SJSA1 (cell line): ENCODE results near the gene AP3S1. TPM values are rescaled to one million over a fixed set of nuclear protein-coding genes. Genes with fewer than 3 reads are reported as not detected.

Experiments
- DNase-seq, 2 experiments: peaks; one replicate each; pipeline ENCODE4 v3.0.0-alpha.2; 2015 to 2020; ENCODE audit warnings: low spot score in 2 of 2, low read depth in 1 of 2
- H3K27ac ChIP-seq: fragments of 250-450 bp; sonication (Bioruptor Pico); 2 replicates; pipeline ENCODE4 v1.5.1; 2020; ENCODE audit warnings: mild to moderate bottlenecking, moderate library complexity
- H3K27me3 ChIP-seq: fragments of 250-450 bp; sonication (Bioruptor Pico); replicated peaks from 2 replicates; pipeline ENCODE4 v1.5.1; 2020; ENCODE audit warnings: mild to moderate bottlenecking, moderate library complexity
- H3K36me3 ChIP-seq: fragments of 250-450 bp; sonication (Bioruptor Pico); 2 replicates; pipeline ENCODE4 v1.5.1; 2020; ENCODE audit warnings: mild to moderate bottlenecking
- H3K4me1 ChIP-seq: fragments of 250-450 bp; sonication (Bioruptor Pico); replicated peaks from 2 replicates; pipeline ENCODE4 v1.6.1; 2021; ENCODE audit warnings: mild to moderate bottlenecking
- H3K4me3 ChIP-seq: fragments of 250-450 bp; sonication (Bioruptor Pico); 2 replicates; pipeline ENCODE4 v1.5.1; 2020; ENCODE audit warnings: mild to moderate bottlenecking
- H3K9me3 ChIP-seq: fragments of 250-450 bp; sonication (Bioruptor Pico); replicated peaks from 2 replicates; pipeline ENCODE4 v1.5.1; 2020; ENCODE audit warnings: mild to moderate bottlenecking
- total RNA-seq: library from RNA; depleted of rRNA; stranded (reverse); fragments of >200 nt; shearing (Covaris generic); gene quantifications from 2 replicates; pipeline ENCODE4 v1.2.3, GENCODE V29; 2014

The AP3S1 gene
- total RNA-seq, 1 experiment from 2014 or later, result 316 TPM

- H3K4me1 ChIP-seq, result peaks cover 18% of the 10 kb centered on the region
- no peaks in the 10 kb centered on the region for H3K27me3 ChIP-seq
- no peaks in the 10 kb centered on the region for H3K36me3 ChIP-seq
- H3K27ac ChIP-seq, result peak overlapping the region; percentile 15; the same call in 1 of the 2 replicates
- no peaks in the 10 kb centered on the region for H3K9me3 ChIP-seq
- no peak for DNase-seq
- no peak overlapping the region for H3K4me3 ChIP-seq
Measured at GRCh38 chr5:115946655-115947054, 104.9 kb downstream of the AP3S1 start.

- Histone ChIP-seq H3K9me3 (no peaks in the 10 kb centered on the region), H3K36me3 (no peaks in the 10 kb centered on the region), H3K27me3 (no peaks in the 10 kb centered on the region), H3K4me1 (peaks cover 18% of the 10 kb centered on the region), H3K27ac (peak overlapping the region; percentile 15; the same call in 1 of the 2 replicates), H3K4me3 (no peak overlapping the region)
- DNase-seq, result peak in 1 of 2 experiments; percentile 28
Measured at GRCh38 chr5:115947260-115947659, 105.5 kb downstream of the AP3S1 start.

- H3K36me3 ChIP-seq, result no peaks in the 10 kb centered on the region
- no peak overlapping the region for H3K27ac ChIP-seq
- H3K27me3 ChIP-seq, result no peaks in the 10 kb centered on the region
- no peak overlapping the region for H3K4me3 ChIP-seq
- peaks cover 18% of the 10 kb centered on the region for H3K4me1 ChIP-seq
- DNase-seq, result no peak
- no peaks in the 10 kb centered on the region for H3K9me3 ChIP-seq
Measured at GRCh38 chr5:115948091-115948534, 106.4 kb downstream of the AP3S1 start.

- no peaks in the 10 kb centered on the region for H3K27me3 ChIP-seq
- peak in 1 of 2 experiments; percentile 24 for DNase-seq
- H3K9me3 ChIP-seq, result no peaks in the 10 kb centered on the region
- H3K27ac ChIP-seq, result no peak overlapping the region
- H3K36me3 ChIP-seq, result no peaks in the 10 kb centered on the region
- no peak overlapping the region for H3K4me3 ChIP-seq
- peaks cover 18% of the 10 kb centered on the region for H3K4me1 ChIP-seq
Measured at GRCh38 chr5:115949096-115949495, 107.4 kb downstream of the AP3S1 start.

- no peaks in the 10 kb centered on the region for H3K36me3 ChIP-seq
- no peak overlapping the region for H3K4me3 ChIP-seq
Measured at GRCh38 chr5:115952588-115952987, 110.9 kb downstream of the AP3S1 start.

GRCh38 chr5:115954144-115954543 is 112.4 kb downstream of the AP3S1 start:
- peaks cover 4% of the 10 kb centered on the region for H3K4me1 ChIP-seq
- no peak overlapping the region for H3K4me3 ChIP-seq
- no peaks in the 10 kb centered on the region for H3K9me3 ChIP-seq
- H3K27ac ChIP-seq, result no peak overlapping the region
- no peaks in the 10 kb centered on the region for H3K36me3 ChIP-seq
- no peaks in the 10 kb centered on the region; the same call in 1 of the 2 replicates for H3K27me3 ChIP-seq
- no peak for DNase-seq

More at GRCh38 chr5:115952588-115952987, 110.9 kb downstream of the AP3S1 start:
- Histone ChIP-seq H3K27ac (no peak overlapping the region), H3K27me3 (no peaks in the 10 kb centered on the region; the same call in 1 of the 2 replicates), H3K4me1 (peaks cover 8% of the 10 kb centered on the region), H3K9me3 (no peaks in the 10 kb centered on the region)
- no peak for DNase-seq

- Histone ChIP-seq H3K4me1 (no peaks in the 10 kb centered on the region), H3K4me3 (no peak overlapping the region), H3K9me3 (no peaks in the 10 kb centered on the region), H3K27me3 (no peaks in the 10 kb centered on the region; the same call in 1 of the 2 replicates), H3K36me3 (no peaks in the 10 kb centered on the region), H3K27ac (no peak overlapping the region)
- no peak for DNase-seq
Measured at GRCh38 chr5:115956957-115957356, 115.2 kb downstream of the AP3S1 start.

- Histone ChIP-seq H3K36me3 (no peaks in the 10 kb centered on the region), H3K27me3 (no peaks in the 10 kb centered on the region), H3K27ac (no peak overlapping the region), H3K4me3 (no peak overlapping the region), H3K4me1 (no peaks in the 10 kb centered on the region), H3K9me3 (no peaks in the 10 kb centered on the region)
- DNase-seq, result no peak
Measured at GRCh38 chr5:115961381-115962238, 119.9 kb downstream of the AP3S1 start.

GRCh38 chr5:115962239-115962564 is 120.5 kb downstream of the AP3S1 start, which contains the start of gene LVRN:
LVRN (plus strand) TSS chr5:115962475; CDS start chr5:115962618, 143 bp downstream.
- H3K4me3 ChIP-seq, result no peak within 1 kb of the TSS
- H3K27ac ChIP-seq, result no peak within 1 kb of the TSS
- no peak for DNase-seq
- no peaks in the 10 kb centered on the region for H3K27me3 ChIP-seq
- H3K4me1 ChIP-seq, result no peaks in the 10 kb centered on the region
- H3K9me3 ChIP-seq, result no peaks in the 10 kb centered on the region
- H3K36me3 ChIP-seq, result no peaks in the 10 kb centered on the region

- no peaks in the 10 kb centered on the region for H3K4me1 ChIP-seq
- no peak overlapping the region for H3K4me3 ChIP-seq
- H3K36me3 ChIP-seq, result no peaks in the 10 kb centered on the region
- DNase-seq, result no peak
- H3K9me3 ChIP-seq, result no peaks in the 10 kb centered on the region
- no peaks in the 10 kb centered on the region for H3K27me3 ChIP-seq
- H3K27ac ChIP-seq, result no peak overlapping the region
Measured at GRCh38 chr5:115962565-115963402, 121.0 kb downstream of the AP3S1 start.

- H3K27me3 ChIP-seq, result no peaks in the 10 kb centered on the region
- H3K27ac ChIP-seq, result no peak overlapping the region
- no peaks in the 10 kb centered on the region for H3K4me1 ChIP-seq
- H3K9me3 ChIP-seq, result no peaks in the 10 kb centered on the region
- H3K36me3 ChIP-seq, result no peaks in the 10 kb centered on the region
- no peak overlapping the region for H3K4me3 ChIP-seq
- DNase-seq, result no peak
Measured at GRCh38 chr5:115963566-115963965, 121.8 kb downstream of the AP3S1 start.
